Measurements from ENCODE around the gene UST.
"Not testable (repeated sequence)": the region's sequence is repeated elsewhere in the genome, so short reads cannot be mapped to it uniquely, and the experiment has no call there.

Gene UST

GRCh38 chr6:148907573-148907972, 160.7 kb downstream of the UST start:
- Histone ChIP-seq H3K4me1 (ENCODE audit: insufficient read depth, low read length, poor library complexity, severe bottlenecking) (peaks cover 3% of the 10 kb centered on the region), H3K9ac (ENCODE audit: low read depth, low read length, poor library complexity, severe bottlenecking) (no peak overlapping the region), H3K36me3 (ENCODE audit: insufficient read depth, low read length) (no peaks in the 10 kb centered on the region), H4K20me1 (ENCODE audit: insufficient read depth, low read length, poor library complexity, severe bottlenecking) (no peaks in the 10 kb centered on the region), H3K9me2 (replicated peaks; ENCODE audit: low read depth, low read length) (no peaks in the 10 kb centered on the region), H3K4me2 (ENCODE audit: low read depth, low read length, poor library complexity, severe bottlenecking) (no peak overlapping the region), H2AFZ (ENCODE audit: low read length) (no peak overlapping the region), H3K9me3 (ENCODE audit: insufficient read depth, low read depth, low read length) (no peaks in the 10 kb centered on the region), H3K4me3 (ENCODE audit: low read length, poor library complexity, severe bottlenecking) (no peak overlapping the region), H3K79me2 (ENCODE audit: insufficient read depth, low read length) (no peaks in the 10 kb centered on the region), H3K27me3 (ENCODE audit: insufficient read depth, low read length, poor library complexity, severe bottlenecking) (no peaks in the 10 kb centered on the region), H3F3A (ENCODE audit: low read depth) (no peaks in the 10 kb centered on the region)
- no peak for TF ChIP-seq EZH2phosphoT487 (IDR thresholded peaks at IDR 0.05; ENCODE audit: borderline replicate concordance)
- TF ChIP-seq, protein P1, sequence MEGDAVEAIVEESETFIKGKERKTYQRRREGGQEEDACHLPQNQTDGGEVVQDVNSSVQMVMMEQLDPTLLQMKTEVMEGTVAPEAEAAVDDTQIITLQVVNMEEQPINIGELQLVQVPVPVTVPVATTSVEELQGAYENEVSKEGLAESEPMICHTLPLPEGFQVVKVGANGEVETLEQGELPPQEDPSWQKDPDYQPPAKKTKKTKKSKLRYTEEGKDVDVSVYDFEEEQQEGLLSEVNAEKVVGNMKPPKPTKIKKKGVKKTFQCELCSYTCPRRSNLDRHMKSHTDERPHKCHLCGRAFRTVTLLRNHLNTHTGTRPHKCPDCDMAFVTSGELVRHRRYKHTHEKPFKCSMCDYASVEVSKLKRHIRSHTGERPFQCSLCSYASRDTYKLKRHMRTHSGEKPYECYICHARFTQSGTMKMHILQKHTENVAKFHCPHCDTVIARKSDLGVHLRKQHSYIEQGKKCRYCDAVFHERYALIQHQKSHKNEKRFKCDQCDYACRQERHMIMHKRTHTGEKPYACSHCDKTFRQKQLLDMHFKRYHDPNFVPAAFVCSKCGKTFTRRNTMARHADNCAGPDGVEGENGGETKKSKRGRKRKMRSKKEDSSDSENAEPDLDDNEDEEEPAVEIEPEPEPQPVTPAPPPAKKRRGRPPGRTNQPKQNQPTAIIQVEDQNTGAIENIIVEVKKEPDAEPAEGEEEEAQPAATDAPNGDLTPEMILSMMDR (conservative IDR thresholded peaks at IDR 0.05; ENCODE audit: low read length) = no peak

DNA sequence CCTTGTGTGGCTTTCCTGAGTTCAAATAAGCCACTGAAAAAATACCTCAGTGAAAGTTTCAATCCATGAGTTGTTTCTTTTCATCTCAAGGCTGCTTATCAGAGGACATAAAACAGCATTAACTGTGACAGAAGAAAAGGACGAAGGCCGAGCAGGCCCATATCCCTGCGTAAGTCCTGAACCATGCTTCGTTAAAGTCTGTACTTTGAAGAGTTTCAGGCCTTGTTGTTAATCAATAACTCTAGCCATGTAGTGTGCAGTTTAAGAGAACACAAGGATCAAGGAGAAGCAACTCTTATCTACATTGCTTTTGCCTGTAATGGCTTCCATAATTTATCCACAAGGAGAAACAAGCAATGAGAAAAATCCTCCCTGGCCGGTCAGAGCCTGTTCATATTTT, 165.4 kb downstream of the UST start:
- H3K27me3 ChIP-seq (ENCODE audit: insufficient read depth, low read length, poor library complexity, severe bottlenecking) = no peaks in the 10 kb centered on the region
- H3K9me2 ChIP-seq (replicated peaks; ENCODE audit: low read depth, low read length) = no peaks in the 10 kb centered on the region
- TF ChIP-seq, protein P1 (conservative IDR thresholded peaks at IDR 0.05; ENCODE audit: low read length) = no peak
- TF ChIP-seq EZH2phosphoT487 (IDR thresholded peaks at IDR 0.05; ENCODE audit: borderline replicate concordance) = no peak
- no peaks in the 10 kb centered on the region for H3K36me3 ChIP-seq (ENCODE audit: insufficient read depth, low read length)
- H4K20me1 ChIP-seq (ENCODE audit: insufficient read depth, low read length, poor library complexity, severe bottlenecking) = no peaks in the 10 kb centered on the region
- no peak overlapping the region for H3K4me2 ChIP-seq (ENCODE audit: low read depth, low read length, poor library complexity, severe bottlenecking)
- H3K4me1 ChIP-seq (ENCODE audit: insufficient read depth, low read length, poor library complexity, severe bottlenecking) = peaks cover 11% of the 10 kb centered on the region
- no peak overlapping the region for H2AFZ ChIP-seq (ENCODE audit: low read length)
- no peaks in the 10 kb centered on the region; the same call in 1 of the 2 replicates for H3K9me3 ChIP-seq (ENCODE audit: insufficient read depth, low read depth, low read length)
- H3K9ac ChIP-seq (ENCODE audit: low read depth, low read length, poor library complexity, severe bottlenecking) = no peak overlapping the region
- no peaks in the 10 kb centered on the region for H3K79me2 ChIP-seq (ENCODE audit: insufficient read depth, low read length)
- no peak overlapping the region for H3K4me3 ChIP-seq (ENCODE audit: low read length, poor library complexity, severe bottlenecking)
- no peaks in the 10 kb centered on the region for H3F3A ChIP-seq (ENCODE audit: low read depth)

GRCh38 chr6:148915810-148916209, 169.0 kb downstream of the UST start:
- no peaks in the 10 kb centered on the region for H3F3A ChIP-seq (ENCODE audit: low read depth)
- H3K9ac ChIP-seq (ENCODE audit: low read depth, low read length, poor library complexity, severe bottlenecking) = no peak overlapping the region
- no peaks in the 10 kb centered on the region; the same call in none of the 2 replicates for H3K9me3 ChIP-seq (ENCODE audit: insufficient read depth, low read depth, low read length)
- H3K27me3 ChIP-seq (ENCODE audit: insufficient read depth, low read length, poor library complexity, severe bottlenecking) = no peaks in the 10 kb centered on the region
- H3K4me2 ChIP-seq (ENCODE audit: low read depth, low read length, poor library complexity, severe bottlenecking) = no peak overlapping the region
- H3K36me3 ChIP-seq (ENCODE audit: insufficient read depth, low read length) = no peaks in the 10 kb centered on the region
- no peak for TF ChIP-seq EZH2phosphoT487 (IDR thresholded peaks at IDR 0.05; ENCODE audit: borderline replicate concordance)
- TF ChIP-seq, protein P1 (conservative IDR thresholded peaks at IDR 0.05; ENCODE audit: low read length) = no peak
- H3K4me3 ChIP-seq (ENCODE audit: low read length, poor library complexity, severe bottlenecking) = no peak overlapping the region
- no peaks in the 10 kb centered on the region for H3K9me2 ChIP-seq (replicated peaks; ENCODE audit: low read depth, low read length)
- H3K4me1 ChIP-seq (ENCODE audit: insufficient read depth, low read length, poor library complexity, severe bottlenecking) = peaks cover 39% of the 10 kb centered on the region
- no peaks in the 10 kb centered on the region for H3K79me2 ChIP-seq (ENCODE audit: insufficient read depth, low read length)
- H4K20me1 ChIP-seq (ENCODE audit: insufficient read depth, low read length, poor library complexity, severe bottlenecking) = no peaks in the 10 kb centered on the region
- no peak overlapping the region for H2AFZ ChIP-seq (ENCODE audit: low read length)

DNA sequence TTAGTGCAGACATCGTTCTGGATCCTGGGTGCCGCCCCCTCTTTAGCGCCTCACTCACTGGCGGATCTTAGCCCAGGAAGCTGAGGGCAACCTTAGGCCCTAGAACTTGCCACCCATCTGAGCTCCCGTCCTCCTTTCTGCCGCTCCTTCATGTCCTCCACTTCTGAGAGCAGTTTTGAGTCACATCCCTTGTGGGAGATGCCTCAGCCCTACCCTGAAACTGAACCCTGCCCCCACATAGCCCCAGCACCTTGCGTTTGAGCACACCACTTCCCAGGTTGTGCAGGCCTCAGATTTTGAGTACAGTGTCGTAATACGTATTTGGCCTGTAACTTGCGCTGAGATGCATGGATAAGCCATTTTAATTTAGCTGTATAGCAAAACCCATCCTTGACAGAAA, 169.7 kb downstream of the UST start:
- not testable (repeated sequence) for H3K4me2 ChIP-seq (ENCODE audit: low read depth, low read length, poor library complexity, severe bottlenecking); H3K36me3 ChIP-seq (ENCODE audit: insufficient read depth, low read length); H3F3A ChIP-seq (ENCODE audit: low read depth); H3K4me3 ChIP-seq (ENCODE audit: low read length, poor library complexity, severe bottlenecking); H3K27me3 ChIP-seq (ENCODE audit: insufficient read depth, low read length, poor library complexity, severe bottlenecking); H3K9me3 ChIP-seq (ENCODE audit: insufficient read depth, low read depth, low read length); H3K79me2 ChIP-seq (ENCODE audit: insufficient read depth, low read length); H4K20me1 ChIP-seq (ENCODE audit: insufficient read depth, low read length, poor library complexity, severe bottlenecking); H2AFZ ChIP-seq (ENCODE audit: low read length); H3K9ac ChIP-seq (ENCODE audit: low read depth, low read length, poor library complexity, severe bottlenecking); H3K9me2 ChIP-seq (replicated peaks; ENCODE audit: low read depth, low read length)
- peaks cover 40% of the 10 kb centered on the region for H3K4me1 ChIP-seq (ENCODE audit: insufficient read depth, low read length, poor library complexity, severe bottlenecking)

All from Loucy (cell line).